Fibroblast of mammary gland (primary cell): ENCODE data around the gene TBC1D2.

Experiments used
- DNase-seq: peaks from one replicate; pipeline ENCODE4 v3.0.0-alpha.2; 2010; ENCODE audit warnings: low read depth
- H3K4me3 ChIP-seq: 2 replicates; pipeline ENCODE4 v1.5.1; 2011; ENCODE audit warnings: low read depth, mild to moderate bottlenecking, low read length, moderate library complexity; ENCODE audit not compliant: control insufficient read depth
- CTCF ChIP-seq: conservative IDR thresholded peaks from 2 replicates; pipeline ENCODE4 v1.5.1; 2011; ENCODE audit warnings: low read depth, low read length, inconsistent platforms; ENCODE audit not compliant: control insufficient read depth, insufficient read depth

The TBC1D2 gene

GRCh38 chr9:98255578-98256296 lies at the start of gene TBC1D2:
Gene TBC1D2, minus strand, starts transcription at chr9:98255649. Its CDS starts 108 bp downstream, at chr9:98255541.
- DNase-seq: peak; percentile 90
- TF ChIP-seq CTCF: peak; percentile 17
- peak within 1 kb of the TSS; percentile 76 for H3K4me3 ChIP-seq

GRCh38 chr9:98304381-98304780 lies 48.9 kb upstream of the TBC1D2 start:
- no peak for DNase-seq
- TF ChIP-seq CTCF: no peak
- H3K4me3 ChIP-seq: no peak overlapping the region

GRCh38 chr9:98303633-98304125 lies 48.2 kb upstream of the TBC1D2 start:
- DNase-seq: no peak
- TF ChIP-seq CTCF: no peak
- H3K4me3 ChIP-seq: no peak overlapping the region

GRCh38 chr9:98302938-98303632 lies 47.6 kb upstream of the TBC1D2 start:
- H3K4me3 ChIP-seq: no peak overlapping the region
- no peak for DNase-seq
- TF ChIP-seq CTCF: no peak

- no peak for DNase-seq
- no peak overlapping the region for H3K4me3 ChIP-seq
- TF ChIP-seq CTCF: no peak
Observed at GRCh38 chr9:98302150-98302549, 46.7 kb upstream of the TBC1D2 start.

- no peak for DNase-seq
- no peak overlapping the region for H3K4me3 ChIP-seq
- TF ChIP-seq CTCF: no peak
Observed at GRCh38 chr9:98300611-98301010, 45.2 kb upstream of the TBC1D2 start.
